Measurements from ENCODE around the gene NFKBIL1.

NFKBIL1 gene

DNA sequence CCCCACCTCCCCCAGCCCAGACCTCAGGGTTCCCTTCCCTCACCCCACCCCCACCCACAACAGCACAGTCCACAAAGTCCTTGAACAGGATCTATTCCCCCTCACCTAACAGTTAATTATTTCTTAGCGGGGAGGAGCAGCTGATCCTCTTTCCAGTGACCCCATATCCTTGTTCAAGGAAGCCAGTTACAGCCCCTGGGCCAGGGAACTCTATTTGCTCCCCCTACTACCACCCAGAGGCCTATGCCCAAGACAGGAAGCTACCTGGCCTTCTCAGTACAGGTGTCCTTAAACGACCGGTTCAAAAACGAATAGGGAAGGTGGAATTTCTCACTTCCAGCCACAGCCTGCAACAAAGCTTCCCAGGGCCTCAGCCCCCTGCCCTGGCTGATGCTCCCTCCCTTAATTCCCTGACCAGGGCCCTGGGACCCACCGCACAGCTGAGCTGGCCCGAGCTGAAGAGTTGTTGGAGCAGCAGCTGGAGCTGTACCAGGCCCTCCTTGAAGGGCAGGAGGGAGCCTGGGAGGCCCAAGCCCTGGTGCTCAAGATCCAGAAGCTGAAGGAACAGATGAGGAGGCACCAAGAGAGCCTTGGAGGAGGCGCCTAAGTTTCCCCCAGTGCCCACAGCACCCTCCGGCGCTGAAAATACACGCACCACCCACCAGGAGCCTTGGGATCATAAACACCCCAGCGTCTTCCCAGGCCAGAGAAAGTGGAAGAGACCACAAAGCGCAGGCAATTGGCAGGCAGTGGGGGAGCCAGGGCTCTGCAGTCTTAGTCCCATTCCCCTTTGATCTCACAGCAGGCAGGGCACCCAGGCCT, 17.9 kb upstream of the NFKBIL1 start:
- no peak overlapping the region for H3K4me3 ChIP-seq (ENCODE audit: low read depth, low read length)
- peak; percentile 21 for DNase-seq (ENCODE audit: low read depth)
- TF ChIP-seq MAX (IDR thresholded peaks at IDR 0.05; ENCODE audit: low read depth, low read length): no peak

GRCh38 chr6:31530659-31531058, 16.7 kb upstream of the NFKBIL1 start:
- no peak overlapping the region for H3K4me3 ChIP-seq (ENCODE audit: low read depth, low read length)
- no peak for TF ChIP-seq CTCF (IDR thresholded peaks at IDR 0.05; ENCODE audit: low read depth, low read length)
- DNase-seq (ENCODE audit: low read depth): no peak

- no peak overlapping the region for H3K4me3 ChIP-seq (ENCODE audit: low read depth, low read length)
- DNase-seq (ENCODE audit: low read depth): no peak
- TF ChIP-seq CTCF (IDR thresholded peaks at IDR 0.05; ENCODE audit: low read depth, low read length) (no peak), POLR2A (IDR thresholded peaks at IDR 0.05; ENCODE audit: extremely low read depth, insufficient read length) (no peak)
These were observed 16.2 kb upstream of the NFKBIL1 start for GRCh38 chr6:31531162-31531561.

DNA sequence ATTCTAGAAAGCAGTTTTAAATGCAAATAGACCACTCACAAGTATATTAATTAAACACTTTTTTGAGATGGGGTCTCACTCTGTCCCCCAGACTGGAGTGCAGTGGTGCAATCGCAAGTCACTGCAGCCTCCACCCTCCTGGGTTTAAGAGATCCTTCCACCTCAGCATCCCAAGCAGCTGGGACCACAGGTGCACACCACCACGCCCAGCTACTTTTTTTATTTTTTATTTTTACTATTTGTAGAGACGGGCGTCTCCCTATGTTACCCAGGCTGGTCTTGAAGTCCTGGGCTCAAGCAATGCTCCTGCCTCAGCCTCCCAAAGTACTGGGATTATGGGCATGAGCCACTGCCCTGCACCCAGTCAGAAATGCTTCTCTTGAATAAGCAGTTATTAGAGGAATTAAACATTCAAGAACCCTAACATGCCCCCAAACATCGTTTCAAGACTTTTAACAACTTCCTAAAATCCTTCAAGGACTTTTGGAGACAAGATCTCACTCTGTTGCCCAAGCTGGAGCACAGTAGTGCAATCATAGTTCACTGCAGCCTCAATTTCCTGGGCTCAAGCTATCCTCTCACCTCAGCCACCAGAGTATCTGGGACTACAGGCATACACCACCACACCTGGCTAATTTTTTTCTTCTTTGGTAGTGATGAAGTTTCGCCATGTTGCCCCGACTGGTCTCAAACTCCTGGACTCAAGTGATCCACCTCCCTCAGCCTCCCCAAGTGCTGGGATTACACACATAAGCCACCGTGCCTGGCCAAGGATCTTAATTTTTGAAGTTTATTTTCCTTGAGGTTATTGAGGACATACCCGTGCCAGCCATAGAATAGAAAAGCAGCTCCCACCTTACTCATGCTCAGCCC, 15.4 kb upstream of the NFKBIL1 start:
- TF ChIP-seq MYC (IDR thresholded peaks at IDR 0.05; ENCODE audit: low read depth, low read length): no peak
- DNase-seq (ENCODE audit: low read depth): no peak
- H3K4me3 ChIP-seq (ENCODE audit: low read depth, low read length): no peak overlapping the region

DNA sequence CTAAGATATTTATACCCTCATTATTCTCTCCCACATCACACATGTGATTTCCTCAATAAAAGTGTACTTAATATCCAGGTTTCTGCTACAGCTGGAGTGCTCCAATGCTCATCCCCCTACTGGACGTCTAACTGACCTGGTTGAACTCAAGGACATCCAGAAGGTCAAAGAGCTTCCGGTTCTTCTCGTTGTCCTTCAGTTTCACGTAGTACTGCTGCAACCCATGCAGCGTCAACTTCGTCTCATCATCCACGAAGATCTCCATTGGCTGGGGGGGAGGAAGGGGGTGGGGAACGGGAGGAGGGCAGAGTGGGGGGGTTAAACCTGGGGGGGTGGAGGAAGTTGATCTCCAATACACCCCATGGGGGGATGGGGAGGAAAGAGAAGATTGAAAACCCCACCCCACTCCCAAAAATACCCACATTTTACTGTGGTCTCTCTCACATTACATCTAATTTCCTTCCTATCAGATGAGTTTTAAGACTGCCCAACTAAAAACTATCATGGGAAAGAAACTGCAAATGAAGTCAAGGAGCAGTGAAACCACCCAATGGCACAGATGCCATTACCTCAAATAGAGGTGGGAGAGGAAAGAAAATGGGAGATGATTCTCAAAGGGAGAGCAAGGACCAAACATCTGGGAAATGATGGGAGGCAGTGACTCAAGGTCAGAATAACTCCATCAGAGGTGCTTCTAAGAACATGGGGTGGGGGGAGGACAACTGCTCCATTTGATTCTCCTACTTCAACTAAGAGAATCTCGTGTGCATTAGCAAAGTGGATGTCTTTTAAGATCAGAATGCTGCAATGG, 14.6 kb upstream of the NFKBIL1 start:
- no peak for DNase-seq (ENCODE audit: low read depth)
- H3K4me3 ChIP-seq (ENCODE audit: low read depth, low read length): no peak overlapping the region
- TF ChIP-seq MYC (IDR thresholded peaks at IDR 0.05; ENCODE audit: low read depth, low read length) (no peak), MAX (IDR thresholded peaks at IDR 0.05; ENCODE audit: low read depth, low read length) (no peak), CTCF (IDR thresholded peaks at IDR 0.05; ENCODE audit: low read depth, low read length) (no peak), POLR2A (IDR thresholded peaks at IDR 0.05; ENCODE audit: extremely low read depth, insufficient read length) (no peak)

DNA sequence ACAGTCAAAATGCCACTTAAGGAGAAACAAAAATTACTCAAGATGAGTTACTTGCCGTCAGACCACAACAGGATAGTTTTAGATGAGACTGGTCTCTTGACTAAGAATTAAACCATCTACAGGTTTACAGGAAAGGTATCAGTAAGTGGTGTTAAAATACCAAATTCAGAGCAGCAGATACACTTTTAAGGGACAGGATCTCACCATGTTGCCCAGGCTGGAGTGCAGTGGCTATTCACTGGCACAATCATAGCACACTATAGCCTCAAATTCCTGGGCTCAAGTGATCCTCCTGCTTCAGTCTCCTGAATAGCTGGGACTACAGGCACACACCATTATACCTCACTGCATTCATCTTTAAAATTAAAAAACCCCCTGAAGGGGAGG, 14.0 kb upstream of the NFKBIL1 start:
- no peak for DNase-seq (ENCODE audit: low read depth)
- no peak for TF ChIP-seq MAX (IDR thresholded peaks at IDR 0.05; ENCODE audit: low read depth, low read length)
- no peak for TF ChIP-seq MYC (IDR thresholded peaks at IDR 0.05; ENCODE audit: low read depth, low read length)
- no peak for TF ChIP-seq CTCF (IDR thresholded peaks at IDR 0.05; ENCODE audit: low read depth, low read length)
- TF ChIP-seq POLR2A (IDR thresholded peaks at IDR 0.05; ENCODE audit: extremely low read depth, insufficient read length): no peak
- H3K4me3 ChIP-seq (ENCODE audit: low read depth, low read length): no peak overlapping the region

Data from NB4 (cell line).